GM19372 (cell line): Measurements from ENCODE around the gene GPR42.

ENCODE experiments used
- ATAC-seq: cut with Tn5 transposase; IDR thresholded peaks from one replicate; pipeline ENCODE4 v1.9.1; 2021; ENCODE audit warnings: mild to moderate bottlenecking, low read depth, moderate library complexity; ENCODE audit not compliant: unreplicated experiment

GPR42 gene

DNA sequence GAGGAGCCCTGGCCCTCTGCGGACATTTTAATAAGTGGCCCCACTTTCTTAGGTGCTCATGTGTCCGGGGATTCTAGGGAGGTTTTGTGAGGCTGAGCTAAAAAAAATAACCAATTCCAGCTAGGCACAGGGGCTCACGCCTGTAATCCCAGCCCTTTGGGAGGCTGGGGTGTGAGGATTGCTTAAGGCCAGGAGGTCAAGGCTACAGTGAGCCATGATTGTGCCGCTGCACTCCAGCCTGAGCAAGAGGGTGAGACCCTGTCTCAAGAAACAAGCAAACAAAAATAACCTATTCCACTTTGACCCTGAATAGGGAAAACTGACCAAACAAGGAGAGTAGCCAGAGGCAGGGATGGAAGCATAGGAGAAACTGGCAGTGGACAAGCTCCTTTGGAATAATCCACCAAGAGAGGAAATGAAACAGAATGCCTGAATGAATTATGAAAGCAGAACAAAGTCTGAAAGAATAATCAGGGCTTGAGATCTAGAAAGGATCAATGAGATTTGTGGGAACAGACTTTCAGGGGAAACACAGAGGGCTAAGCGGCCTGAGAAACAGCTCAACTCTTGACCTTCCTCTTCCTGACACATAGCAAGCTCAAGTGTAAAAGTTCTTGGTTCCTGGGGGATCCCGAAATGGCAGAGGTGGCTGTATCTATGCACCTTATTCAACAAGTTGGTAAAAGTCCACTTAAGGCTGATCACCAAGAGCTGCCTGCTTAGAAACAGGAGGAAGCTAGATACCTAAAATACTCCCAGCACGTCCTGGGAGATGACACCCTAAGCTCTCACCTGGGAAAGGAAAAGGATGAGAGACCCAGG lies 47.1 kb downstream of the GPR42 start:
- no peak for ATAC-seq

DNA sequence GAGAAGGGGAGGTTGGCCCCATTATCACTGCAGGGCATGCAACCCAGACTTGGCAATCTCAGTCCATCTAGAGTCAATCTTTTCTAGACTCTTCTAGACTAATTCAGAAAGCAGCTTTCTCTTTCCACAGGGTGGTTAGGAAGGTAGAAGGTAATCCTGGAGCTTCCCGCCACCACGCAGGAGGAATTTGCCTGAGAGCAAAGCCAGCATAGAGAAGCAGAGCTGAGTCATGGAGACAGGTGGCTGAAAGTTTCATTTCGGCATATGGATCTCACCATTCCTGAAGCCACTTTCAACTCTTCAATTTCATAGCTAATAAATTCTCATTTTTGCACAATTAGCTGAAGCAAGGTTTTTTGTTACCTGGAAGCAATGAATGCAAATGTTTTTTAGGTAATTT lies 48.2 kb downstream of the GPR42 start:
- no peak for ATAC-seq

DNA sequence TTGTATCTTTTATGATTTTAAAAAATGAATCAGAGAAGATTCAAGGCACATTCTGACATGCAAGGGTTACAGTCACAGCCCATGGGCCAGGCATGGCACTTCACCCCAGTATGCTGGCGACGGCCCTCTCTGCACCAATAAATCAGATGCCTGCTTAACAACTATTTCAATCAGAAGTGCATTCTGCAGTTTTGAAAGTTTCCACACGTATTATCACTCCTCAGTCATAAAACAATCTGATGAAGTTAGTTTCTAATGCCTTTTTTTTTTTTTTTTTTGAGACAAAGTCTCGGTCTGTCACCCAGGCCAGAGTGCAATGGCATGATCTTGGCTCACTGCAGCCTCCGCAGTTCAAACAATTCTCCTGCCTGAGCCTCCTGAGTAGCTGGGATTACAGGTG lies 48.9 kb downstream of the GPR42 start:
- ATAC-seq: no peak

DNA sequence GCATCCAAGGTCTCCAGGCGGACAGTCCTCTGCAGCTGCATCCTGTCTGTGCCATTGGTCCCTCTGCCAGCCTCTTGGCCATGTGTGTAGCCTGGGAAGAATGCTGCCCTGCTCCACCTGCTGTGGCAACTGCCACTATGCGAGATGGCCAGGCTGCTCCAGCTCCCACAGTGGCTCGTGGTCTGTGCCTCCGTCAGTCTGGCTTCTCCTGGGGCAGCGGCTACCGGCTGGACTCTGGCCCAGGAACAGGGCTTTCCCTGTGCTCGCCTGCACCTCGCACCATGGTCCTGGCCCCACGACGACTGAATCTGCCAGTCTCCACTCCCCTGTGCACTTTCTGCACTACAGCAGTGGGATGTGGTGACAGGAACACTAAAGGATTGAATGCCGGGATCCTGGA lies 50.5 kb downstream of the GPR42 start:
- no peak for ATAC-seq
